Measurements from ENCODE around the gene DAAM2. TPM values are rescaled to one million over a fixed set of nuclear protein-coding genes. Genes with fewer than 3 reads are reported as not detected.

The DAAM2 gene
- total RNA-seq, result not detected

- POLR2A ChIA-PET, result no interaction called here
- DNase-seq, result no peak
- CTCF ChIA-PET, result no interaction called here
- no peaks in the 10 kb centered on the region for H3K4me1 Mint-ChIP-seq
- H3K4me3 Mint-ChIP-seq, result no peak within 1 kb of the TSS
- H3K9me3 Mint-ChIP-seq, result no peaks in the 10 kb centered on the region
- H3K27ac Mint-ChIP-seq, result peak within 1 kb of the TSS; percentile 44
- peaks cover 45% of the 10 kb centered on the region for H3K27me3 Mint-ChIP-seq
- no peaks in the 10 kb centered on the region for H3K36me3 Mint-ChIP-seq (ENCODE audit: low read depth)
These were observed at the start of gene DAAM2 for GRCh38 chr6:39791850-39792539. TSS of gene DAAM2 (plus strand) at chr6:39792376. CDS start at chr6:39856303, 63,927 bp downstream.

- DNase-seq, result no peak
- CTCF ChIA-PET, result no interaction called here
- no peak overlapping the region for H3K27ac Mint-ChIP-seq
- H3K36me3 Mint-ChIP-seq (ENCODE audit: low read depth), result no peaks in the 10 kb centered on the region
- H3K4me3 Mint-ChIP-seq, result no peak overlapping the region
- no peaks in the 10 kb centered on the region for H3K4me1 Mint-ChIP-seq
- no peaks in the 10 kb centered on the region for H3K9me3 Mint-ChIP-seq
- POLR2A ChIA-PET, result no interaction called here
- peaks cover 11% of the 10 kb centered on the region for H3K27me3 Mint-ChIP-seq
These were observed 45.4 kb upstream of the DAAM2 start for GRCh38 chr6:39746795-39747194.

GRCh38 chr6:39752835-39753724 lies 39.1 kb upstream of the DAAM2 start:
- peaks cover 9% of the 10 kb centered on the region for H3K27me3 Mint-ChIP-seq
- DNase-seq, result no peak
- no peak overlapping the region for H3K4me3 Mint-ChIP-seq
- no peaks in the 10 kb centered on the region for H3K9me3 Mint-ChIP-seq
- H3K4me1 Mint-ChIP-seq, result no peaks in the 10 kb centered on the region
- ChIA-PET CTCF (no interaction called here), POLR2A (no interaction called here)
- no peak overlapping the region for H3K27ac Mint-ChIP-seq
- H3K36me3 Mint-ChIP-seq (ENCODE audit: low read depth), result no peaks in the 10 kb centered on the region

- H3K4me3 Mint-ChIP-seq, result no peak overlapping the region
- ChIA-PET CTCF (no interaction called here), POLR2A (no interaction called here)
- no peaks in the 10 kb centered on the region for H3K4me1 Mint-ChIP-seq
- no peaks in the 10 kb centered on the region for H3K9me3 Mint-ChIP-seq
- H3K36me3 Mint-ChIP-seq (ENCODE audit: low read depth), result no peaks in the 10 kb centered on the region
- DNase-seq, result no peak
- H3K27ac Mint-ChIP-seq, result no peak overlapping the region
- H3K27me3 Mint-ChIP-seq, result peaks cover 9% of the 10 kb centered on the region
These were observed 38.5 kb upstream of the DAAM2 start for GRCh38 chr6:39753725-39754045.

GRCh38 chr6:39754514-39755115 lies 37.6 kb upstream of the DAAM2 start:
- no peak overlapping the region for H3K4me3 Mint-ChIP-seq
- no peak overlapping the region for H3K27ac Mint-ChIP-seq
- H3K27me3 Mint-ChIP-seq, result peaks cover 9% of the 10 kb centered on the region
- H3K9me3 Mint-ChIP-seq, result no peaks in the 10 kb centered on the region
- ChIA-PET CTCF (no interaction called here), POLR2A (no interaction called here)
- DNase-seq, result no peak
- H3K36me3 Mint-ChIP-seq (ENCODE audit: low read depth), result no peaks in the 10 kb centered on the region
- no peaks in the 10 kb centered on the region for H3K4me1 Mint-ChIP-seq

GRCh38 chr6:39755231-39755630 lies 36.9 kb upstream of the DAAM2 start:
- Mint-ChIP-seq H3K4me3 (no peak overlapping the region), H3K36me3 (ENCODE audit: low read depth) (no peaks in the 10 kb centered on the region), H3K9me3 (no peaks in the 10 kb centered on the region), H3K4me1 (no peaks in the 10 kb centered on the region), H3K27me3 (peaks cover 7% of the 10 kb centered on the region), H3K27ac (no peak overlapping the region)
- DNase-seq, result no peak
- ChIA-PET POLR2A (no interaction called here), CTCF (no interaction called here)

- DNase-seq, result no peak
- Mint-ChIP-seq H3K27ac (no peak overlapping the region), H3K9me3 (no peaks in the 10 kb centered on the region), H3K27me3 (peaks cover 7% of the 10 kb centered on the region), H3K36me3 (ENCODE audit: low read depth) (no peaks in the 10 kb centered on the region), H3K4me3 (no peak overlapping the region), H3K4me1 (no peaks in the 10 kb centered on the region)
- ChIA-PET POLR2A (no interaction called here), CTCF (no interaction called here)
These were observed 35.6 kb upstream of the DAAM2 start for GRCh38 chr6:39756582-39756981.

- POLR2A ChIA-PET, result no interaction called here
- H3K4me1 Mint-ChIP-seq, result no peaks in the 10 kb centered on the region
- CTCF ChIA-PET, result interaction anchor here (0.6 kb wide), 1 partner anchor 38 kb away, joined by 4 read pairs; no protein-coding TSS in a partner anchor
- H3K9me3 Mint-ChIP-seq, result no peaks in the 10 kb centered on the region
- no peak overlapping the region for H3K27ac Mint-ChIP-seq
- H3K36me3 Mint-ChIP-seq (ENCODE audit: low read depth), result no peaks in the 10 kb centered on the region
- DNase-seq, result no peak
- peaks cover 12% of the 10 kb centered on the region for H3K27me3 Mint-ChIP-seq
- H3K4me3 Mint-ChIP-seq, result no peak overlapping the region
These were observed 33.1 kb upstream of the DAAM2 start for GRCh38 chr6:39758905-39759605.

GRCh38 chr6:39760226-39760952 lies 31.8 kb upstream of the DAAM2 start:
- no peaks in the 10 kb centered on the region for H3K9me3 Mint-ChIP-seq
- H3K36me3 Mint-ChIP-seq (ENCODE audit: low read depth), result no peaks in the 10 kb centered on the region
- DNase-seq, result no peak
- peaks cover 4% of the 10 kb centered on the region for H3K27me3 Mint-ChIP-seq
- CTCF ChIA-PET, result no interaction called here
- no peaks in the 10 kb centered on the region for H3K4me1 Mint-ChIP-seq
- POLR2A ChIA-PET, result no interaction called here
- no peak overlapping the region for H3K4me3 Mint-ChIP-seq
- H3K27ac Mint-ChIP-seq, result no peak overlapping the region

GRCh38 chr6:39765508-39766065 lies 26.6 kb upstream of the DAAM2 start:
- no peaks in the 10 kb centered on the region for H3K9me3 Mint-ChIP-seq
- POLR2A ChIA-PET, result no interaction called here

GRCh38 chr6:39769012-39769411 lies 23.2 kb upstream of the DAAM2 start:
- Mint-ChIP-seq H3K9me3 (no peaks in the 10 kb centered on the region), H3K27me3 (no peaks in the 10 kb centered on the region), H3K4me3 (no peak overlapping the region), H3K36me3 (ENCODE audit: low read depth) (no peaks in the 10 kb centered on the region), H3K27ac (no peak overlapping the region), H3K4me1 (no peaks in the 10 kb centered on the region)
- no peak for DNase-seq
- POLR2A ChIA-PET, result no interaction called here
- CTCF ChIA-PET, result no interaction called here

More at GRCh38 chr6:39765508-39766065, 26.6 kb upstream of the DAAM2 start:
- no peak overlapping the region for H3K27ac Mint-ChIP-seq
- no peak for DNase-seq
- no peak overlapping the region for H3K4me3 Mint-ChIP-seq
- H3K27me3 Mint-ChIP-seq, result peaks cover 4% of the 10 kb centered on the region
- H3K4me1 Mint-ChIP-seq, result no peaks in the 10 kb centered on the region
- CTCF ChIA-PET, result no interaction called here
- H3K36me3 Mint-ChIP-seq (ENCODE audit: low read depth), result no peaks in the 10 kb centered on the region

GRCh38 chr6:39770446-39770845 lies 21.7 kb upstream of the DAAM2 start:
- ChIA-PET CTCF (no interaction called here), POLR2A (no interaction called here)
- Mint-ChIP-seq H3K4me3 (no peak overlapping the region), H3K27ac (no peak overlapping the region), H3K36me3 (ENCODE audit: low read depth) (no peaks in the 10 kb centered on the region), H3K9me3 (no peaks in the 10 kb centered on the region), H3K27me3 (no peaks in the 10 kb centered on the region), H3K4me1 (no peaks in the 10 kb centered on the region)
- no peak for DNase-seq

Data from activated CD4-positive, alpha-beta T cell treated with anti-CD3 and anti-CD28 coated beads, Interleukin-2, amount 10 ng/mL, durations not matched to agents 7 days and 5 days (primary cell).